Mesenteric fat pad (tissue), 1 donor: Measurements from ENCODE around the gene SUOX. TPM values are rescaled to one million over a fixed set of nuclear protein-coding genes. Genes with fewer than 3 reads are reported as not detected.
"Not testable (repeated sequence)": the region's sequence is repeated elsewhere in the genome, so short reads cannot be mapped to it uniquely, and the experiment has no call there.

Experiments used
- DNase-seq: peaks from one replicate; pipeline ENCODE4 v3.0.0-alpha.2; 2020; ENCODE audit warnings: low spot score
- total RNA-seq: library from RNA; stranded (reverse); fragmentation: NEBNext Ultra II Directional; extraction: Animal tissue kit (Norgen Biotek cat#: 25700); gene quantifications from one replicate; pipeline ENCODE4 v1.2.1, GENCODE V29; 2021
- donor health status: DM: yes; HTN: yes; CAD: no.

Gene SUOX
- total RNA-seq, 1 donor from 2014 or later, result 27.7 TPM

GRCh38 chr12:55982319-55982936 lies 14.6 kb upstream of the SUOX start:
- DNase-seq, result no peak

GRCh38 chr12:55983232-55983842 lies 13.7 kb upstream of the SUOX start:
- DNase-seq, result no peak

GRCh38 chr12:55984861-55985260 lies 12.2 kb upstream of the SUOX start:
- no peak for DNase-seq

- DNase-seq, result no peak
Observed at GRCh38 chr12:55985341-55985740, 11.7 kb upstream of the SUOX start.

- not testable (repeated sequence) for DNase-seq
Observed at GRCh38 chr12:55985976-55986375, 11.1 kb upstream of the SUOX start.

- DNase-seq, result no peak
Observed at GRCh38 chr12:55991110-55991509, 6.0 kb upstream of the SUOX start.

- no peak for DNase-seq
Observed at GRCh38 chr12:55993230-55993853, 3.7 kb upstream of the SUOX start.

- no peak for DNase-seq
Observed at GRCh38 chr12:55995366-55995765, 1.7 kb upstream of the SUOX start.

- DNase-seq, result no peak
Observed at GRCh38 chr12:55996201-55996714, 818 bp upstream of the SUOX start.

- no peak for DNase-seq
Observed at GRCh38 chr12:55997535-55997859, 421 bp downstream of the SUOX start.

GRCh38 chr12:55999522-55999921 lies 2.4 kb downstream of the SUOX start:
- DNase-seq, result not testable (repeated sequence)

GRCh38 chr12:55999999-56000540 lies 3.0 kb downstream of the SUOX start:
- not testable (repeated sequence) for DNase-seq

GRCh38 chr12:56001487-56002100 lies 4.5 kb downstream of the SUOX start:
- no peak for DNase-seq

GRCh38 chr12:56003376-56003775 lies 6.3 kb downstream of the SUOX start:
- not testable (repeated sequence) for DNase-seq

GRCh38 chr12:56004211-56004610 lies 7.1 kb downstream of the SUOX start:
- DNase-seq, result no peak

GRCh38 chr12:56007564-56008559 lies 10.8 kb downstream of the SUOX start:
- DNase-seq, result no peak

GRCh38 chr12:56010111-56010570 lies 13.1 kb downstream of the SUOX start:
- DNase-seq, result no peak

GRCh38 chr12:56011509-56012090 lies 14.5 kb downstream of the SUOX start:
- DNase-seq, result no peak

GRCh38 chr12:56013482-56013881 lies 16.4 kb downstream of the SUOX start:
- no peak for DNase-seq

GRCh38 chr12:56014205-56014604 lies 17.1 kb downstream of the SUOX start:
- no peak for DNase-seq
